GM21528 (cell line): ENCODE measurements around the gene YPEL3.

Experiments used
- ATAC-seq: cut with Tn5 transposase; IDR thresholded peaks from one replicate; pipeline ENCODE4 v1.9.1; 2021; ENCODE audit warnings: mild to moderate bottlenecking, moderate library complexity; ENCODE audit not compliant: unreplicated experiment, low FRiP score

The YPEL3 gene

GRCh38 chr16:30091474-30092372, 4.3 kb downstream of the YPEL3 start, which contains the start of gene TBX6:
TBX6 (minus strand) TSS chr16:30091924; CDS start chr16:30091193, 731 bp downstream.
- ATAC-seq, result peak; percentile 59

DNA sequence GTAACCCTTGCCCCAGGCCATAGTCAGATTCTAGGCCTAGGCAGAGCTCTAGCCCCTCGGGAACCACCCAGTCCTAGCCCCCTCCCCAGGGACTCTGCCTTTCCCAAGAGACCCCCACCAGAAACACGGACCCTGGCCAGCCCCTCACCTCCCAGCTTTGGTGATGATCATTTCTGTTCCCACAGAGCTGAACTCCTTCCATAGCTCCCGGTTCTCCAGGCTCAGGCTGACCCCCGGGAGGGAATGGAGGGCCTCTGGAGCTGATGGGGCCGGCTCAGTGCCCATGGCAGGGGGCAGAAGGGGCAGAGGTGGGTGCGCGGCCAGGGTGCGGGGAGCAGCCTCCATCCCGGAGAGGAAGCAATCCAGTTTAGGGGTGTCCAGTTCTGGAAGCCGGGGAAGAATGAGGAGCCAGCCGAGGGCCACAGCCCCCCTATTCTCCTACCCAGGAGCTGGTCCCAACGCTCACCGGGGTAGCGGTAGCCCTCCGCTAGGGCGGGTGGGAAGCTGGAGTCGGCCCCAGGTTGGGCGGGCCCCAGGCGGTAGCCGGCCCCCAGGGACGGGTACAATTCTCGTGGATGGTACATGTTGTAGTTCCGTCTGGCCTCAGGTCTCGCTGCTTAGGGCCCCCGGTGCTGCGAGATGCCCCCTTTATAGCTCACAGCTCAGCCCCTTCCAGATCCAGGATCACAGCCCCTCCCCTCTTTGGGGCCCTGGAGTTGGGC, 5.2 kb downstream of the YPEL3 start:
- no peak for ATAC-seq

DNA sequence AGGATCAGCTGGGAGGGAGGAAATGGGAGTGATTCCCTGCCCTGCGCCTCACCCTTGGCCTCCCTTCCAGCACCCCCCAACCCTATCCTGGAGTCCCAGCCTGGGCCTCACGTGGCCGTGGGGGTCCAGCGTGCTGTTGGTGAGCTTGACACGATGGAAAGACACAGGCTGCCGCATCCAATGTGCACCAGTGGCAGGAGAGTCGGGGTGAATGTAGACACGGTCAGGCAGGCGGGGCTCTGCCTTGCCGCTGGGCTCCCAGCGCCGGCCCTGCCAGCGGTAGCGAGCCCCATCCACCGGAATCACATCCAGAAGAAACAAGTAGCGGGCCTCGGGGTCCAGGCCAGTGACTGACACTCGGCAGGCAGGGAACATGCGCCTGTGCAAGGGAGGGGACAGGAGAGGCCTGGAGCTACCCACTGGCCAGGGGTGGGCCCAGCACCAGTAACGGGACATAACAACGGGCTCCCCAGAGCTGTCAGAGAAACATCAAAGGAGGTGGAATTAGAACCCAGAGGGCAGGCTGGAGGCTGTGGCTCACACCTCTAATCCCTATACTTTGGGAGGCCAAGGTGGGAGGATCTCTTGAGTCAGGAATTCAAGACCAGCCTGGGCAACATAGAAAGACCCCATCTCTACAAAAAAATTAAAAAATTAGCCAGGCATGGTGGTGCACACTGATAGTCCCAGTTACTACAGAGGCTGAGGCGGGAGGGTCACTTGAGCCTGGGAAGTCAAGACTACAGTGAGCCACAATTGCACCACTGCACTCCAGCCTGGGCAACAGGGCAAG, 7.0 kb downstream of the YPEL3 start:
- ATAC-seq, result no peak

DNA sequence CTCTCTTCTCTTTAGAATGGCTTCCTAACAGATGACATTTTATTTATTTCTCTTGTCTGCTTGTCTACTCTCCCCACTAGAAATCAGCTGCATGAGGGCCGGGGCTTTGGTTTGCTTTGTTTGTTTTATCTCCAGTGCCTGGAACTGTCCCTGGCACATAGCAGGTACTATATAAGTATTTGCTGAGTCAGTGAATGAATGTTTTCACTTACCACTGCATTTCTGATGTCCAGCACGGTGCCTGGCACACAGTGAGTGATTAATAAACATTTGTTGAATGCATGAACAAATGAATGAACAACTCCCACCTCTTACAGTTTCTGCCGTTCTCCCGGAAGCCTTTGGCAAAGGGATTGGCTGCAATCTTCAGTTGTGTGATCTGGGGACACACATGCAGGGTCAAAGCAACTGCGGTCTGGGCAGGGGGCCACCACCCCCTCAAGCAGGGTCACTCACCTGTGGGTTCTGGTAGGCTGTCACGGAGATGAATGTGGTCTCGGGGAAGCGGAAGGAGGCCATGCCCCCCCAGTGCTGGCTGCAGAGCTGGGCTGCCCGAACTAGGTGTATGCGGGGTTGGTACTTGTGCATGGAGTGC, 7.7 kb downstream of the YPEL3 start:
- no peak for ATAC-seq

GRCh38 chr16:30087181-30087898, 8.7 kb downstream of the YPEL3 start:
- ATAC-seq, result no peak

DNA sequence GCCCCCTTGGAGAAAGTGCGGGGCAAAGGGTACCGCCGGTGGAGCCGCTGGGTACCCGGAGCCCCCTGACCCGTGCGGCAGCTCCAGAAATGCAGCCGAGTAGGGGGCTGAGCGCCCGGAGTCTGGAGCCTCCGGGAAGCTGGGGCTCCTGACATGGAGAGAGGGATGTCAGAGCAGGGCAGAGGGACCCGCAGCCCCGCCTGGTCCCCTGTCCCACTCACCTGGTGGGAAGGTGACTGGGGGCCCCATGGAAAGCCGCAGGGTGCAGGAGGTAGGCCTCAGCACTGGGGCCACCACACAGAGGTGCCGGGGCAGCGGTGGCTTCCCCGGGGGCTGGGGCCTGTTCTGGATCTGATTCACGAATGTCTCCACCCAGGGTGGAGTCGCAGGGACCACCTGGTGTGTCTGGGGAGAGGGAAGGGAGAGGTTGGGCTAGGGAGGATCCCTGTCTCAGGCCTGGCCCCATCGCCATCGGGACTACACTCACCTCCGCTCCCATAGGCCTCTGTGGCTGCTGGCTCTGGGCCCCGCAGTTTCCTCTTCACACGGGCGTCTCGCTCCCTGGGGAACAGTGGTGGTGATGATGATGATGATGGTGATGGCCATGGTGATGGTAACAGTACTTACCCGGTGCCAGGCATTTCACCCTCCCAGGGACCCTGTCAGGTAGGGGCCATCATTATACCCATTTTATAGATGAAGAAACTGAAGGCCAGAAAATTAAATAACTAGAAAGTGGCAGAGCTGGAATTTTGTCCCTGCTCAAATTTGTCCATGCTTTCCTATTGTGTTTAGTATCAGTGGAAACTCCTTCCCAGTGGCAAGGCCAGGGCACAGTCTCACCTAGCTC, 9.5 kb downstream of the YPEL3 start:
- ATAC-seq, result no peak

- ATAC-seq, result no peak
These were observed 10.2 kb downstream of the YPEL3 start for GRCh38 chr16:30085820-30086219.

DNA sequence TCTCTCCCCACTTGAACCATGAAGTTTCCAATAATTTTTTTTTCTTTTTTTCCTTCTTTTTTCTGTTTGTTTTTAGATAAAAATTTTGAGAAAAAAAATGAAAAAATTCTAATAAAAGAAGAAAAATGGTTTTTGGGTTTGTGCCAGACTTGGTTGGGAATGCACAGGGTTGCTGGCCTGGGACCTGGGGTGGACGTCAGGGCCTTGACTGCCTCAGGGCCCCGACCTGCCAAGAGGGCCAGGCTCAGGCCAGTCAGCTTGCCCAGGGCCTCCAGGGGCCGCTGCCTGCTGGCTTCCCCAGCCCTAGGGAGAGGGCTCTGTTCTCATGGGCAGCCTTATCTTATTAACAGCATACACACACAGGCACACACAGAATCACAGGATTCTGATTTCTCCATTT, 10.8 kb downstream of the YPEL3 start:
- ATAC-seq, result no peak

- ATAC-seq, result no peak
These were observed 11.2 kb downstream of the YPEL3 start for GRCh38 chr16:30084816-30085159.

- no peak for ATAC-seq
These were observed 11.8 kb downstream of the YPEL3 start for GRCh38 chr16:30084096-30084815.

DNA sequence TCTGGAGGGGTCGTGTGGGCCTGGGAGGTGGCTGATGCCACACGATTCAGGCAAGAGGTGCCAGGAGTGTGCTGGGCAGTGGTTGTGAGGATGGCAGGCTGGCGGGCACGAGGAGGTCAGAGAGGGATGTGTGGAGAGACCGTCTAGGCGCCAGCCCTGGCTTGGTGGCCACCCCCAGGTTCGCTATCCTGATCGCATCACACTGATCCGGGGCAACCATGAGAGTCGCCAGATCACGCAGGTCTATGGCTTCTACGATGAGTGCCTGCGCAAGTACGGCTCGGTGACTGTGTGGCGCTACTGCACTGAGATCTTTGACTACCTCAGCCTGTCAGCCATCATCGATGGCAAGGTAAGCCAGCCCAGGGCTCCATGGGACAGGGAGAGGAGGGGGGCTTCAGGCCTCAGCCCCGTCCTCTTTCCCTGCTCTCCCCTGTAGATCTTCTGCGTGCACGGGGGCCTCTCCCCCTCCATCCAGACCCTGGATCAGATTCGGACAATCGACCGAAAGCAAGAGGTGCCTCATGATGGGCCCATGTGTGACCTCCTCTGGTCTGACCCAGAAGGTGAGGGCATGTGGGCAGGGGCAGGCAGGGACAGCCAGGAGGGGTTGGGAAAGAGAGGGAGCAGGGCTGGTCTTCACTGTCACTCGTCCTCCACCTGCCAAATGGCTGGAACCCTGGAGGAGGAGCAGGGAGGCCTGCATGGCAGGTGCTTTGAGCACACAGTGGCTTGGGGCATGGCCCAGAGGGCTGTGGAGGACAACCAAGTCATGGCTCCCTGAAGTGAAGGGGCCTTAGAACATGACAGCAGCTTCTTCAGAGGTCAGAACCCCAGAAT, 12.6 kb downstream of the YPEL3 start:
- ATAC-seq, result no peak

GRCh38 chr16:30082545-30083090, 13.4 kb downstream of the YPEL3 start:
- ATAC-seq, result no peak

DNA sequence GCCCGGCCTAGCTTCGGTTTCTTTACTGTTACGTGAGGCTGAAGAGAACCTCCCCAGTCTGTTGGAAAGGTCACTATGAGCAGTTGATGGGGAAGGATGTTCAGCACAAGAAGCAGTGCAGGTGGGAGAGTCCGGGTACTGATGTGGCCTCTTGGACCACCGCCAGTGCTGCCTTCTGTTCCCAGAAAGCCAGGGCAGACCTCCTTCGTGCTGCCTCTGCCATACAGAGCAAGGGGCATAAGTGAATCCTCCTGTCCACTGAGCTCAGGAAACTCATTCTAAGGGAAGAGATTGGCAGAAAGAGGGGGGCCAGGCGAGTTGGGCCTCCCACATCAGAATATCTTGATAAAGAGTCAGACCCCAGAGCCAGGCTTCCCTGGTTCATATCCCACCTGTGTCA, 16.5 kb downstream of the YPEL3 start:
- ATAC-seq, result no peak

DNA sequence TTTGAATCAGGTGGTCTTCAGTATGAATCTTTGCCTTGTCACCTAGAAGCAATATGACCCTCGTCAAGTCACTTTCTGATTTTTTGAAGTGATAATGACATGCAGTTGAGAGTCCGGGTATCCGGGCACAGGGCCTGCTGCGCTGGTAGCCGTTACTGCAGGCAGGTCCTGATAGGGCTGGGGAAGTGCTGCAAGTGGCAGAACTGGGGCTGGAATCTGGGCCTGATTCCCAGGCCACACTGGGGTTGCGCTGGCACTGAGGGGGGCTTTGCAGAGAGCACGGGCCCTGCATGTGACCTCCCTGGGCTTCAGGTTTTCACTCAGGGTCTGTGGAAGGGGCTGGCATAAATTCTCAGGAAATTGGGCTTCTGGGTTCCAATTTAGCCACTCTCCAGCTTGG, 17.3 kb downstream of the YPEL3 start:
- ATAC-seq, result no peak

- ATAC-seq, result no peak
These were observed 18.4 kb downstream of the YPEL3 start for GRCh38 chr16:30077656-30078055.

DNA sequence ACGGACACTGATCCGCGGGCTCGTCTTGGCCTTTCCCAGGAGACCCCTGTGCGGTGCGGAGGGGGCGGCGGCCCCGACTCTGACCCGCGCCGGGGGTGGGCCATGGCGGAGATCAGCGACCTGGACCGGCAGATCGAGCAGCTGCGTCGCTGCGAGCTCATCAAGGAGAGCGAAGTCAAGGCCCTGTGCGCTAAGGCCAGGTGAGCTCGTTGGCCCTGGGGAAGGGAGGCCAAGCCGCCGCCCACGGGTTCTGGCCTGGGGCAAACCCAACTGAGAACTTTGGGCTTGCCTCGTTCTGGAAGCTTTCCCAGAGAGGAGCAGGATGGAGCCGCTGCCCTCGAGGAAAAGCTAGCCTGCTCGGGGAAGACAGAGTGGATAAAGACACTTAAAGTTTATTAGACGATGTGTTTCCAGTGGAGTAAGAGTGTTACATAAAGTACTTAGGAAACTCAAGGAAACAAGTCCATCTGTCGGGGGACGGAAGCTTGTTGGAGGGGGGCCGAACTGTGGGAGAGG, 19.7 kb downstream of the YPEL3 start:
- peak; percentile 23 for ATAC-seq
